Measurements from ENCODE around the gene DAO. TPM values are rescaled to one million over a fixed set of nuclear protein-coding genes. Genes with fewer than 3 reads are reported as not detected.

Gene DAO
- total and polyA plus RNA-seq, 4 donors: 0.24 to 1.4 (median 0.40) TPM; not detected in 1

DNA sequence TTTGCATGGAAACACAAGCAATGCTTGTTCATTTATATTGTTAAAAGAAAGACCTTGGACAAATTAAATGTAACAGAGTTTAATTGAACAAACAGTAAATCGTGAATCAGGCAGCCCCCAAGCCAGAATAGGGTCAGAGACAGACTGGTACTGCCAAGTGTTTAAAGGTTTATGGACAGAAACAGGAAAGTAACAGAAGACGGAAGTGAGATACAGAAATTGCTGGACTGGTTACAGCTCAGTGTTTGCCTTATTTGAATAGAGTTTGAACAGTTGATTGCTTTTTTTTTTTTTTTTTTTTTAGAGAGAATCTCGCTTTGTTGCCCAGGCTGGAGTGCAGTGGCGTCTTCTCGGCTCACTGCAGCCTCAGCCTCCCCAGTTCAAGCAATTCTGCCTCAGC, 50.3 kb downstream of the DAO start:
- H3K36me3 ChIP-seq (ENCODE audit: control insufficient read depth, insufficient read depth, low read length): no peaks in the 10 kb centered on the region
- 72% methylated on average over 2 of the region's 5 CpGs for WGBS (ENCODE audit: insufficient coverage)
- H3K27ac ChIP-seq (ENCODE audit: low read depth, low read length): no peak overlapping the region
- no peaks in the 10 kb centered on the region for H3K4me1 ChIP-seq (ENCODE audit: control insufficient read depth, insufficient read depth, low read length)
- DNase-seq (ENCODE audit: low read depth in 4 of 6, low spot score in 6 of 6): no peak
- H3K4me3 ChIP-seq (ENCODE audit: low read depth, low read length): no peak overlapping the region
- H3K27me3 ChIP-seq (ENCODE audit: control insufficient read depth, insufficient read depth, low read length): no peaks in the 10 kb centered on the region
- H3K9me3 ChIP-seq (ENCODE audit: control insufficient read depth, insufficient read depth, low read length): no peaks in the 10 kb centered on the region

DNA sequence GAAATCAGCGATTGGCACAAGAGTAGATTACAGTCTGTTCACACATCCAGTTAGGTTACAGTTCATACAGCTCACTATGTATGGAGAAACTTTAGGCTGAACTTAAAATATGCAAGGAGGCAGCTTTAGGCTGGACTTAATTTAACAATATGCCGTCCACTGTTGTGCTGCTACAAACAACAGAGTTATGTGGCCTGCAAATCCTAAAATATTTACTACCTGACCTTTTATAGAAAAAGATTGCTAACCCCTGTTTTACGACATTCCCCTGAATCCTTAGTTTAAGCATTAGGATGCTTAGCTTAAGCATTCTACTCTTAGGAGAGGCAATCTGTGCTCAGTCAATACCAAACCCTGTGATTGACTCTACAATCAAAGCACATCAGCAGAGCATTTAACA, 50.9 kb downstream of the DAO start:
- Histone ChIP-seq H3K4me3 (ENCODE audit: low read depth, low read length) (no peak overlapping the region), H3K27ac (ENCODE audit: low read depth, low read length) (no peak overlapping the region), H3K9me3 (ENCODE audit: control insufficient read depth, insufficient read depth, low read length) (no peaks in the 10 kb centered on the region), H3K36me3 (ENCODE audit: control insufficient read depth, insufficient read depth, low read length) (no peaks in the 10 kb centered on the region), H3K27me3 (ENCODE audit: control insufficient read depth, insufficient read depth, low read length) (no peaks in the 10 kb centered on the region), H3K4me1 (ENCODE audit: control insufficient read depth, insufficient read depth, low read length) (no peaks in the 10 kb centered on the region)
- no peak for DNase-seq (ENCODE audit: low read depth in 4 of 6, low spot score in 6 of 6)
- WGBS (ENCODE audit: insufficient coverage): no CpG with 5 or more reads among the region's 3 CpGs

DNA sequence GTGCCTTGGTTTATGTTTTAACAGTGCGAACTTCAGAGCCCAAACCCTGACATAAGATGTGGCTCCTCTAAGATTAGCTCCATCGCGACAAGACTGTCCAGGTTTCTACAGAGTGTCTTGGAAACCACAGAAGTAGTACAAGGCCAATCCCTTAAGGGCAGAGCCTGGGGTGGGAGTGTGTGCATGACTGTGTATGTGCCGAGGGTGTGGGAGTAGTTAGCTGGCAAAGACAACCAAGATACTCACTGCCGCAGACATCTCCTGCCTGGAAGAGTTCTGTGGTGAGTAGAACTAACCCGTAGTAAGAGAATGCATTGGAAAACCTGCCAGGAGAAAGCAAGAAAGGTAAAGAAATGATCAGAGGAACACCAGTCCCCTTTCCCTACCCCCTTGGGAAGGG, 54.1 kb downstream of the DAO start:
- H3K9me3 ChIP-seq (ENCODE audit: control insufficient read depth, insufficient read depth, low read length): no peaks in the 10 kb centered on the region
- peaks cover 2% of the 10 kb centered on the region for H3K36me3 ChIP-seq (ENCODE audit: control insufficient read depth, insufficient read depth, low read length)
- H3K4me1 ChIP-seq (ENCODE audit: control insufficient read depth, insufficient read depth, low read length): no peaks in the 10 kb centered on the region
- no peak for DNase-seq (ENCODE audit: low read depth in 4 of 6, low spot score in 6 of 6)
- H3K27me3 ChIP-seq (ENCODE audit: control insufficient read depth, insufficient read depth, low read length): no peaks in the 10 kb centered on the region
- H3K4me3 ChIP-seq (ENCODE audit: low read depth, low read length): no peak overlapping the region
- H3K27ac ChIP-seq (ENCODE audit: low read depth, low read length): no peak overlapping the region
- 92% methylated on average over 5 of the region's 6 CpGs for WGBS (ENCODE audit: insufficient coverage)

- Histone ChIP-seq H3K36me3 (ENCODE audit: control insufficient read depth, insufficient read depth, low read length) (peaks cover 2% of the 10 kb centered on the region), H3K27me3 (ENCODE audit: control insufficient read depth, insufficient read depth, low read length) (no peaks in the 10 kb centered on the region), H3K27ac (ENCODE audit: low read depth, low read length) (no peak overlapping the region), H3K4me3 (ENCODE audit: low read depth, low read length) (no peak overlapping the region), H3K4me1 (ENCODE audit: control insufficient read depth, insufficient read depth, low read length) (no peaks in the 10 kb centered on the region), H3K9me3 (ENCODE audit: control insufficient read depth, insufficient read depth, low read length) (no peaks in the 10 kb centered on the region)
- DNase-seq (ENCODE audit: low read depth in 4 of 6, low spot score in 6 of 6): peak in 1 of 6 donors; percentile 24
- 73% methylated on average over 3 of the region's 7 CpGs for WGBS (ENCODE audit: insufficient coverage)
Observed at GRCh38 chr12:108935159-108935763, 55.4 kb downstream of the DAO start.

DNA sequence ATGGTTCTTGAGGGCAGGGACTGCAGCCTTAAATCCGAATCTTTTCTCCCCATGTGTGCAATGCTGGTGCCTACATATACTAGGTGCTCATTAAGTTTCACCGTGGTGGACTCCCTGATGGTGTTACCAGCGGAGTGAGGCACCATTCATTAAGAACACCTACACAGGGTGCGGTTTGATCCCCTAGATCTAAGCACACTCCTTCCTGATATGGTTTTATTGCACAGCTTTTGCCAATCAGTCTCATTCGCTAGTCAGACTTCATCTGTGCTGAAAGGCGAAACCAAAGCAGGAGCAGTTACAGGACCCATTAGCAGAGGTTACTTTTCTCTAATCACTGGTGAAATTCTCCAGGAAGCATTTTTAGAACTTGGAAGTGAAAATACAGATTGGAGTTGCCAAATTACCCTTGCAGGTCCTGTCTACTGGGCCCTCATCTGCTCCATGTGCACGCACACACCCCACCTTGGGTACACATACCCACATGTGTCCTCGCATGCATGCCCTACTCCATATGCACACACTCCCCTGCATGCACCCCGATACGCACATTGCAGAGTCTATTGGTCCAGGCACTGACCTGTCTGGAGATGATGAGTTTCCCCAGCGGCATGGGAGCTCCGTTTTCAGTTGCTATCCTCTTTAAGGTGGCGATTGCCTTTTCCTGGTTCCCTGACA, 58.5 kb downstream of the DAO start:
- no peak overlapping the region for H3K27ac ChIP-seq (ENCODE audit: low read depth, low read length)
- no peaks in the 10 kb centered on the region for H3K4me1 ChIP-seq (ENCODE audit: control insufficient read depth, insufficient read depth, low read length)
- H3K27me3 ChIP-seq (ENCODE audit: control insufficient read depth, insufficient read depth, low read length): no peaks in the 10 kb centered on the region
- H3K9me3 ChIP-seq (ENCODE audit: control insufficient read depth, insufficient read depth, low read length): no peaks in the 10 kb centered on the region
- no peak overlapping the region for H3K4me3 ChIP-seq (ENCODE audit: low read depth, low read length)
- no peak for DNase-seq (ENCODE audit: low read depth in 4 of 6, low spot score in 6 of 6)
- H3K36me3 ChIP-seq (ENCODE audit: control insufficient read depth, insufficient read depth, low read length): peaks cover 8% of the 10 kb centered on the region
- WGBS (ENCODE audit: insufficient coverage): 86% methylated on average over 13 of the region's 13 CpGs

DNA sequence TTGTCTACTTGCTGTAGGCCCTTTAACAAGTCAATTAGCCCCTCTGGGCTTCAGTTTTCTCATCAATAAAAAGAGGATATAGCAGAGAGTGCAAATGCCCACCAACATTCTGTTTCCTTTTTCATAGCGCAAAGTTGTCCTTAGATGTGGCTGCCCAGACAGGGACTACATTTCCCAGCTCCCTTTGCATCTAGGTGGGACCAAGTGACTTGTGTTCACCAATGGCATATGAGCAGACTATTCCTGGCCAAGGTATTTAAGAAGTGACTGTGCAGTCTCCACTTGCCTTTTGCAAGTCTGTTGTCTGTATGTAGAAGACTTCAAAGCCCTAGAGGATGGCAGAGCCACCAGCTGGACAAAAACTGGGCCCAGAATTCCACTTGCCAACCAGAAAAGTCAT, 59.7 kb downstream of the DAO start:
- peak in 1 of 6 donors; percentile 14 for DNase-seq (ENCODE audit: low read depth in 4 of 6, low spot score in 6 of 6)
- Histone ChIP-seq H3K4me3 (ENCODE audit: low read depth, low read length) (no peak overlapping the region), H3K27me3 (ENCODE audit: control insufficient read depth, insufficient read depth, low read length) (no peaks in the 10 kb centered on the region), H3K36me3 (ENCODE audit: control insufficient read depth, insufficient read depth, low read length) (peaks cover 15% of the 10 kb centered on the region), H3K4me1 (ENCODE audit: control insufficient read depth, insufficient read depth, low read length) (no peaks in the 10 kb centered on the region), H3K27ac (ENCODE audit: low read depth, low read length) (no peak overlapping the region), H3K9me3 (ENCODE audit: control insufficient read depth, insufficient read depth, low read length) (no peaks in the 10 kb centered on the region)
- WGBS (ENCODE audit: insufficient coverage): 70% methylated on average over 1 of the region's 1 CpG

GRCh38 chr12:108940138-108940537, 60.2 kb downstream of the DAO start:
- no CpG with 5 or more reads among the region's 1 CpG for WGBS (ENCODE audit: insufficient coverage)
- Histone ChIP-seq H3K27ac (ENCODE audit: low read depth, low read length) (no peak overlapping the region), H3K9me3 (ENCODE audit: control insufficient read depth, insufficient read depth, low read length) (no peaks in the 10 kb centered on the region), H3K36me3 (ENCODE audit: control insufficient read depth, insufficient read depth, low read length) (peaks cover 15% of the 10 kb centered on the region), H3K4me1 (ENCODE audit: control insufficient read depth, insufficient read depth, low read length) (no peaks in the 10 kb centered on the region), H3K27me3 (ENCODE audit: control insufficient read depth, insufficient read depth, low read length) (no peaks in the 10 kb centered on the region), H3K4me3 (ENCODE audit: low read depth, low read length) (no peak overlapping the region)
- no peak for DNase-seq (ENCODE audit: low read depth in 4 of 6, low spot score in 6 of 6)

GRCh38 chr12:108947097-108947496, 67.2 kb downstream of the DAO start:
- H3K4me3 ChIP-seq (ENCODE audit: low read depth, low read length): no peak overlapping the region
- no peak overlapping the region for H3K27ac ChIP-seq (ENCODE audit: low read depth, low read length)
- H3K27me3 ChIP-seq (ENCODE audit: control insufficient read depth, insufficient read depth, low read length): no peaks in the 10 kb centered on the region
- no peaks in the 10 kb centered on the region for H3K9me3 ChIP-seq (ENCODE audit: control insufficient read depth, insufficient read depth, low read length)
- no peaks in the 10 kb centered on the region for H3K4me1 ChIP-seq (ENCODE audit: control insufficient read depth, insufficient read depth, low read length)
- peaks cover 10% of the 10 kb centered on the region for H3K36me3 ChIP-seq (ENCODE audit: control insufficient read depth, insufficient read depth, low read length)
- WGBS (ENCODE audit: insufficient coverage): no CpG with 5 or more reads among the region's 1 CpG
- DNase-seq (ENCODE audit: low read depth in 4 of 6, low spot score in 6 of 6): no peak

DNA sequence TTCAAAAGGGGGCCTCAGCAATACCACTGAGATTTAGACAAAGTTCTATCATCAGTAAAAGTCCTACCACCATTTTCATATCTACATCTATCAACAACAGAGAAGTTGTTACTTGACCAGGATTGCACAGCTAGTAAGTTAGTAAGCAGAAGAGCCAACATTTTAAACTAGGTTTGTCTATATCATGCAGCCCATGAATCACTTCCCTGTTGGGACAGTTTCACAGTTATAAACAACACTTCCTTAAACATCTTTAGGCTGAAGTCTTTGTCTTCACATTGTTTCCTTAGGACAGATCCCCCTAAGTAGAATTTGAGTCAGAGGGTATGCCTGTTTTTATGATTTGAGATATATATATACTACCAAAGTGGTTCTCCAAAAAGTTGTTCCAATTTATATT, 68.5 kb downstream of the DAO start:
- H3K4me1 ChIP-seq (ENCODE audit: control insufficient read depth, insufficient read depth, low read length): no peaks in the 10 kb centered on the region
- H3K4me3 ChIP-seq (ENCODE audit: low read depth, low read length): no peak overlapping the region
- no peak for DNase-seq (ENCODE audit: low read depth in 4 of 6, low spot score in 6 of 6)
- no peak overlapping the region for H3K27ac ChIP-seq (ENCODE audit: low read depth, low read length)
- H3K36me3 ChIP-seq (ENCODE audit: control insufficient read depth, insufficient read depth, low read length): peaks cover 7% of the 10 kb centered on the region
- no peaks in the 10 kb centered on the region for H3K9me3 ChIP-seq (ENCODE audit: control insufficient read depth, insufficient read depth, low read length)
- no peaks in the 10 kb centered on the region for H3K27me3 ChIP-seq (ENCODE audit: control insufficient read depth, insufficient read depth, low read length)

- Histone ChIP-seq H3K9me3 (ENCODE audit: control insufficient read depth, insufficient read depth, low read length) (no peaks in the 10 kb centered on the region), H3K27me3 (ENCODE audit: control insufficient read depth, insufficient read depth, low read length) (no peaks in the 10 kb centered on the region), H3K4me1 (ENCODE audit: control insufficient read depth, insufficient read depth, low read length) (no peaks in the 10 kb centered on the region), H3K27ac (ENCODE audit: low read depth, low read length) (no peak overlapping the region), H3K4me3 (ENCODE audit: low read depth, low read length) (no peak overlapping the region), H3K36me3 (ENCODE audit: control insufficient read depth, insufficient read depth, low read length) (no peaks in the 10 kb centered on the region)
- 100% methylated on average over 1 of the region's 1 CpG for WGBS (ENCODE audit: insufficient coverage)
- no peak for DNase-seq (ENCODE audit: low read depth in 4 of 6, low spot score in 6 of 6)
Observed at GRCh38 chr12:108949976-108950375, 70.1 kb downstream of the DAO start.

Measured in spinal cord (tissue), 10 donors.